ENCODE results near the gene PLPP3. TPM values are rescaled to one million over a fixed set of nuclear protein-coding genes. Genes with fewer than 3 reads are reported as not detected.

PLPP3 gene
- total RNA-seq, 1 experiment from 2014 or later = 26.7 TPM

DNA sequence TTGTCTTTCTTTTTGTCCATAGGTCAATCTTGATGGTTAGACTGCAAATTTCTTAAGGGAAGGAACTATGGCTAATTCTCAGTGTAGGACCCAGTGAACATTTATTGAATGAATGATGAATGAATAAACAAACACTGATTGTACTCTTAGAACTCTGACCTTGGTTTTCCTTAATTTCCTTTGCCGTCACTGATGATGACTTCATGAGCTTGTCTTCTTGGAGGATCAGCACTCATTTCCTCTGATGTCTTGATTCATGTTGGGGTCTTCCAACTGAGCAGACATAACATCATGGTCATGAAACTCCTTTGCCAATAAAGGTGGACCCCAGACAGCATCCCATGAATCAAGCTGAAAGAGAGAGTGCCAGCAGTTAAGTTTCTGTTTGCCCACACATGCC lies 96.3 kb downstream of the PLPP3 start:
- H2BK120ac ChIP-seq (ENCODE audit: low read depth, low read length, poor library complexity, severe bottlenecking) = no peak overlapping the region
- H3K79me1 ChIP-seq (ENCODE audit: insufficient read depth, low read depth, low read length, poor library complexity, severe bottlenecking) = no peaks in the 10 kb centered on the region
- H4K91ac ChIP-seq (ENCODE audit: insufficient read length, low read depth, low read length) = no peak overlapping the region
- no peak overlapping the region for H4K8ac ChIP-seq (replicated peaks; ENCODE audit: insufficient read length, low read depth, low read length)
- H3T11ph ChIP-seq (ENCODE audit: low read length) = no peak overlapping the region
- no peak overlapping the region for H2BK15ac ChIP-seq (ENCODE audit: low read depth, low read length)
- no peak overlapping the region for H3K56ac ChIP-seq (ENCODE audit: insufficient read length, low read depth, low read length)
- no peaks in the 10 kb centered on the region for H4K20me1 ChIP-seq (ENCODE audit: control insufficient read depth, insufficient read depth, insufficient read length)
- no peak overlapping the region for H2AFZ ChIP-seq (ENCODE audit: low read length)
- TF ChIP-seq, protein P1, sequence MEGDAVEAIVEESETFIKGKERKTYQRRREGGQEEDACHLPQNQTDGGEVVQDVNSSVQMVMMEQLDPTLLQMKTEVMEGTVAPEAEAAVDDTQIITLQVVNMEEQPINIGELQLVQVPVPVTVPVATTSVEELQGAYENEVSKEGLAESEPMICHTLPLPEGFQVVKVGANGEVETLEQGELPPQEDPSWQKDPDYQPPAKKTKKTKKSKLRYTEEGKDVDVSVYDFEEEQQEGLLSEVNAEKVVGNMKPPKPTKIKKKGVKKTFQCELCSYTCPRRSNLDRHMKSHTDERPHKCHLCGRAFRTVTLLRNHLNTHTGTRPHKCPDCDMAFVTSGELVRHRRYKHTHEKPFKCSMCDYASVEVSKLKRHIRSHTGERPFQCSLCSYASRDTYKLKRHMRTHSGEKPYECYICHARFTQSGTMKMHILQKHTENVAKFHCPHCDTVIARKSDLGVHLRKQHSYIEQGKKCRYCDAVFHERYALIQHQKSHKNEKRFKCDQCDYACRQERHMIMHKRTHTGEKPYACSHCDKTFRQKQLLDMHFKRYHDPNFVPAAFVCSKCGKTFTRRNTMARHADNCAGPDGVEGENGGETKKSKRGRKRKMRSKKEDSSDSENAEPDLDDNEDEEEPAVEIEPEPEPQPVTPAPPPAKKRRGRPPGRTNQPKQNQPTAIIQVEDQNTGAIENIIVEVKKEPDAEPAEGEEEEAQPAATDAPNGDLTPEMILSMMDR (conservative IDR thresholded peaks at IDR 0.05) = no peak
- H3K4me1 ChIP-seq (ENCODE audit: insufficient read depth, low read length) = peaks cover 3% of the 10 kb centered on the region; the same call in 1 of the 2 replicates
- H3K79me2 ChIP-seq (ENCODE audit: insufficient read depth, low read length) = no peaks in the 10 kb centered on the region
- H3K4me2 ChIP-seq (ENCODE audit: insufficient read depth, insufficient read length, low read length) = no peak overlapping the region
- DNase-seq = no peak
- H3K23me2 ChIP-seq (ENCODE audit: insufficient read length, low read depth, low read length, poor library complexity, severe bottlenecking) = no peaks in the 10 kb centered on the region
- H2BK5ac ChIP-seq (ENCODE audit: insufficient read length, low read length) = no peak overlapping the region
- no peaks in the 10 kb centered on the region for H3K27me3 ChIP-seq (ENCODE audit: insufficient read depth, low read length)
- H3K4me1 Mint-ChIP-seq = peaks cover 9% of the 10 kb centered on the region in 2 experiments
- H3K27me3 Mint-ChIP-seq (ENCODE audit: low read depth) = peaks cover 12% of the 10 kb centered on the region
- H3K4ac ChIP-seq (ENCODE audit: low read depth, low read length) = no peak overlapping the region
- H2AK5ac ChIP-seq (ENCODE audit: insufficient read length, low read length) = no peak overlapping the region
- no peak overlapping the region for H3K9ac ChIP-seq (ENCODE audit: extremely low read depth, insufficient read length, low read length)
- no peak overlapping the region for H2BK12ac ChIP-seq (ENCODE audit: insufficient read length, low read depth, low read length)
- H4K5ac ChIP-seq (ENCODE audit: insufficient read length, low read depth, low read length) = no peak overlapping the region
- WGBS (ENCODE audit: extremely low coverage, insufficient read length, low lambda C conversion rate) = no CpG with 5 or more reads among the region's 1 CpG
- H3K9me3 Mint-ChIP-seq = no peaks in the 10 kb centered on the region
- H3K23ac ChIP-seq (ENCODE audit: insufficient read length, low read depth, low read length) = no peak overlapping the region
- H3K4me3 Mint-ChIP-seq = no peak overlapping the region
- no peak overlapping the region for H3K18ac ChIP-seq (ENCODE audit: insufficient read length, low read depth, low read length)
- no peak overlapping the region for H3K14ac ChIP-seq (ENCODE audit: insufficient read depth, low read length)
- H3K27ac Mint-ChIP-seq = no peak overlapping the region
- H3K27ac ChIP-seq (ENCODE audit: insufficient read length, low read depth, low read length) = no peak overlapping the region
- no peak overlapping the region for H2BK20ac ChIP-seq (ENCODE audit: low read depth, low read length, poor library complexity, severe bottlenecking)
- no peaks in the 10 kb centered on the region; a peak in 1 of 7 replicates for H3K36me3 Mint-ChIP-seq (ENCODE audit: insufficient read depth in 1 of 3, low read depth in 3 of 3)
- no peaks in the 10 kb centered on the region for H3K9me3 ChIP-seq (ENCODE audit: control insufficient read depth, low read depth, low read length)

Measured in H9 (cell line).